NCI-H2171 treated with DMSO at 0.1 percent for 48 hours (cell line): Measurements from ENCODE around the gene SPTBN4.

Experiments
- DNase-seq: peaks from one replicate; lab custom pipeline; 2025; lab: John Stamatoyannopoulos, UW

Gene SPTBN4

DNA sequence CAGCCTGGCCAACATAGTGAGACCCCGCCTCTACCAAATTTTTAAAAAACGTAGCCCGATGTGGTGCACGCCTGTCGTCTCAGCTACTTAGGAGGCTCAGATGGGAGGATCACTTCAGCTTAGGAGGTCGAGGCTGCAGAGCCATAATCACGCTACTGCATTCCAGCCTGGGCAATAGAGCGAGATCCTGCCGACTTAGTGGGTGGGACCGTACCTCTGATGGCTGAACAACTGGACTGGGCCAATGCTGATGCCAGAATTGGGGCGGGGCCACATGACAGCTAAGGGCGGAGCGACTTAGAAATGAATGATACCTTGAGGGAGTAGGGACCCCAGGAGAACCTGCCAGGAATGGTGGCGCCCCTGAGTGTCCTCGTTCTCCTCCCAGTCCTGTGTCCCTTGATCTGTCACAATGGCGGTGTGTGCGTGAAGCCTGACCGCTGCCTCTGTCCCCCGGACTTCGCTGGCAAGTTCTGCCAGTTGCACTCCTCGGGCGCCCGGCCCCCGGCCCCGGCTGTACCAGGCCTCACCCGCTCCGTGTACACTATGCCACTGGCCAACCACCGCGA, 137.9 kb downstream of the SPTBN4 start:
- DNase-seq = peak; percentile 18

DNA sequence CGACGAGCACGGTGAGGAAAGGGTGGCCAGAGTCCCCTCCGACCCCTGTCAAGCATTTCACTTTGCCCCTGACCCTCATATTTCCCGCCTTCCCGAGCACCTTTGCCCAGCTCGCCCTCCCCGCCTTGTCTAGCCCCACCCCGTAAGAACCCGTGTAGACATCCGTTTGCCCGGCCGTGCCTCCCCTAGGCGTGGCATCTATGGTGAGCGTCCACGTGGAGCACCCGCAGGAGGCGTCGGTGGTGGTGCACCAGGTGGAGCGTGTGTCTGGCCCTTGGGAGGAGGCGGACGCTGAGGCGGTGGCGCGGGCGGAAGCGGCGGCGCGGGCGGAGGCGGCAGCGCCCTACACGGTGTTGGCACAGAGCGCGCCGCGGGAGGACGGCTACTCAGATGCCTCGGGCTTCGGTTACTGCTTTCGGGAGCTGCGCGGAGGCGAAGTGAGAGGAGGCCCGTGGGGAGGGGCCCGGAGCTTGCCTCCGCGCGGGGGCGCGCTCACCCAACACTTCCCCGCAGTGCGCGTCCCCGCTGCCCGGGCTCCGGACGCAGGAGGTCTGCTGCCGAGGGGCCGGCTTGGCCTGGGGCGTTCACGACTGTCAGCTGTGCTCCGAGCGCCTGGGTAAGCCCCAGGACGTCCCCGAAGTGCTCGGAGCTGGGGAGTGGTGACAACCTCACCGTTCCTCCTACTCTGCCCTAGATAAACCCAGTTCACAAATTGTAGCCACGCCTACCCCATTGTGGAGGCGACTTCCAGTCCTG, 138.6 kb downstream of the SPTBN4 start:
- DNase-seq = peak; percentile 77

DNA sequence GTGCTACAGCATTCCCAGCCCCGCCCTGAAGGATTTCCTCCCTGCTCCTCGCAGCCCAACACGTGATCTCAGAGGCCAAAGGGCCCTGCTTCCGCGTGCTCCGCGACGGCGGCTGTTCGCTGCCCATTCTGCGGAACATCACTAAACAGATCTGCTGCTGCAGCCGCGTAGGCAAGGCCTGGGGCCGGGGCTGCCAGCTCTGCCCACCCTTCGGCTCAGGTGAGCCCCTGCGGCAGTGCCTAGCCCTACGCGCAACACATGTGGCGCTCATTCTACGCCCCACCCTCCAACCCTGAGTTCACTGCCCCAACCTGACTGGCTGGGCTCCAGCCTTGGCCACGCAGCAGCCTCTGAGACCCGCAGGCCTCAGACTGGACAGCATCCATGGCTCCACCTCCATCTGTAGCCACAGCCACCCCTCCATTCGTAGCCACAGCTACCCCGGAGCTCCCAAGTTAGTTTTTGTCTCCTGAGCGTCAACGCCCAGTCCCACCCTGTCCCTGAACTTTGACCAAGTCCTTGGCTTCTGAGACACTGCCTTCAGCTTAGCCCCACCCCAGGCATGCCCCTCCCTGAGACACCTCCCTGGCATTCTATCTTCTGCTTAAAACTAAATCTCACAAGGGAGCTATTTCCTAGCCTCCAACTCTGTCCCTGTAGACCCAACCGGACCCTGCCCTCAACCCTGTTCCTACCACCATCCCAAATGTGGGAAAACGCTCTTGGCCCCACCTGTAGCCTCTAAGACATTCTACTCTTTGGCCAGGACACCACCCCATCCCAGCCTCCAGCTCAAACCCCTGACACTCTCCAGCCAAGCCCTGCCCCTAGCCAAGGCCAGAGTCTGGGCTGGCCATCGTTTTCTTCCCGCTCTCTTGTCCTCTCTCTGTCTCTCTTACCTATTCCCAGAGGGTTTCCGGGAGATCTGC, 140.8 kb downstream of the SPTBN4 start:
- no peak for DNase-seq

DNA sequence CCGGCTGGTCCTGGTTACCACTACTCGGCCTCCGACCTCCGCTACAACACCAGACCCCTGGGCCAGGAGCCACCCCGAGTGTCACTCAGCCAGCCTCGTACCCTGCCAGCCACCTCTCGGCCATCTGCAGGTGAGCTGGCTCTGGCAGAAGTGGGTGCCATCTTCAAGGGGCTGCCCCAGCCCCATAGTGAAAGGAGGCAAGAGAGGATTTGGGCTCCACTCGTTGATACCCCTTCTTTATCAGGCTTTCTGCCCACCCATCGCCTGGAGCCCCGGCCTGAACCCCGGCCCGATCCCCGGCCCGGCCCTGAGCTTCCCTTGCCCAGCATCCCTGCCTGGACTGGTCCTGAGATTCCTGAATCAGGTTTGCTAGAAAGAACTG, 141.4 kb downstream of the SPTBN4 start:
- no peak for DNase-seq

DNA sequence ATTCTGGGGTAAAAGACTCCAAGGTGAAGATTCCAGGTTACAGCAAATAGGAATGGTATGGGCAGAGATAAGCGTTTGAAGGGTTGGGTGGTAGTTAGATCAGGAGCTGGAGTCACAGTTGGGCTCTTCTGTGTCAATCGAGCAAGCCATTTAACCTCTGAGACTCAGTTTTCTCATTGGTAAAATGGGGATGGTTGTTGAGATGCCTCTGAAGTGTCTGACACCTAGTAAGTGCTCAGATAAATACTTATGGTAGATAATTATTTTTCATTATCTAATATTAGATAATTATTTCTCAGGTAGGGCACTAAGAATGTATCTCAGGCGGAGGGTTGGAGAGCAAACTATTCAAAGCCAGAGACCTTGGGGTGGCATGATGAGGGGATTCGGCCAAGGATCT, 142.2 kb downstream of the SPTBN4 start:
- no peak for DNase-seq

DNA sequence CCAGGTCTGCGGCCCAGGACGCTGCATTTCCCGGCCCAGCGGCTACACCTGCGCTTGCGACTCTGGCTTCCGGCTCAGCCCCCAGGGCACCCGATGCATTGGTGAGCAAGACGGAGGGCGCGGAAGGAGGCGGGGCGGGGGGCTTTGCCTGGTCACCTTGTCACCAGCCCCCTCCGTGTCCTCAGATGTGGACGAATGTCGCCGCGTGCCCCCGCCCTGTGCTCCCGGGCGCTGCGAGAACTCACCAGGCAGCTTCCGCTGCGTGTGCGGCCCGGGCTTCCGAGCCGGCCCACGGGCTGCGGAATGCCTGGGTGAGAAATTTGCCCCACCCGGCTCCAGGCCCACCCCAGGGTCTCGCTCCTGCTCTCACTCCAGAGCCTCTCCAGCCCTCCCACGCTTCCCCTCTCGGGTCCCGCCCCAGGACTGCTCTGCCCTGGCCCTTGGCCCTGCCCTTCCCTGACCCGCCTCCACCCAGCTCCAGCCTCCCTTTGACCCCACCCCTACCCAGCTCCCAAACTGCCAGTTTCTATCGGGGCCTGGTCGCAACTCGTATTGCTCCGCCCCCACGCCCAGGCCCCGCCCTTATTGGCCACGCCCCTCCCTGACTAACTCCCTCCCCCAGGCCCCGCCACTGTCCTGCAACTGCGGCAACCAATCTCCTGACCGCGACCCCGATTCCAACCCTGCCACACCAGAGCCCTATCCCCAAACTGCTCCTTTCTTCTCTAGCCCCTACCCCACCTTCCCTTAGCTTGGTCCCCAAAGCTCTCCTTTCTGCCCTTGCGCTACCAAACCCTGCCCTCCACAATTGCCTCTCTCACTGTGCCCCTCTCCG, 143.0 kb downstream of the SPTBN4 start:
- peak; percentile 27 for DNase-seq

DNA sequence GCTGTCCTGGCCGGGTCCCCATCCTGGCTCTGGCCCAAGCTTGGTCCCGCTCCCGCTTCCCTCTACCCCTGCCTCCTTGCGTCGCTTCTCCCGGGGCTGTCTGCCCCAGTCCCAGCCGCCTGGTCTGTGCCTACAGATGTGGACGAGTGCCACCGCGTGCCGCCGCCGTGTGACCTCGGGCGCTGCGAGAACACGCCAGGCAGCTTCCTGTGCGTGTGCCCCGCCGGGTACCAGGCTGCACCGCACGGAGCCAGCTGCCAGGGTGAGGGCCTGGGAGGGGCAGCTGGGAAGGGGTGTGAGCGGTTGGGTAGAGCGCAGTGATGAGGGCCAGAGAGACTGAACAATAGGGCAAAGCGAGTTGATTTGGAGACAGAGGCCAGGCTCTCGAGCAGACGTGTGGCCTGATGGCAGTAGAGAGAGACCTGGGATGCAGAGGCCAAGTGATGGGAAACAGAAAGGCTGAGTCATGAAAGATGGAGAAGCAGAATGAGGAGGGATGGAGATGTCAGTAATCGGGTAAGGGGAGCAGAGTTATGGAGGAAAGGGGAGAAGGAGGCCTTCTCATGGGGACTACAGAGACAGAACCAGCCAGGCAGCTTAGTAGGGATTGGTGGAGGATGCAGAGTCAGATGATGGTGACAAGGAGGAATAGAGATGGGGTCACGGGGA, 143.7 kb downstream of the SPTBN4 start:
- peak; percentile 9 for DNase-seq

DNA sequence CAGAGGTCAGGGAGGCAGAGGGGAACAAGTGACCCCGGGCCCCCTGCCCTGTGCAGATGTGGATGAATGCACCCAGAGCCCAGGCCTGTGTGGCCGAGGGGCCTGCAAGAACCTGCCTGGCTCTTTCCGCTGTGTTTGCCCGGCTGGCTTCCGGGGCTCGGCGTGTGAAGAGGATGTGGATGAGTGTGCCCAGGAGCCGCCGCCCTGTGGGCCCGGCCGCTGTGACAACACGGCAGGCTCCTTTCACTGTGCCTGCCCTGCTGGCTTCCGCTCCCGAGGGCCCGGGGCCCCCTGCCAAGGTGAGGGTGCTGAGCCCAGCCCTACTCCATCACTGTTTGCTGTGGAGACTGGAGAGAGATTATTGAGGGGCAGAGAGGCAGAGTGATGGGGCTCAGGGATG, 144.3 kb downstream of the SPTBN4 start:
- DNase-seq = no peak

DNA sequence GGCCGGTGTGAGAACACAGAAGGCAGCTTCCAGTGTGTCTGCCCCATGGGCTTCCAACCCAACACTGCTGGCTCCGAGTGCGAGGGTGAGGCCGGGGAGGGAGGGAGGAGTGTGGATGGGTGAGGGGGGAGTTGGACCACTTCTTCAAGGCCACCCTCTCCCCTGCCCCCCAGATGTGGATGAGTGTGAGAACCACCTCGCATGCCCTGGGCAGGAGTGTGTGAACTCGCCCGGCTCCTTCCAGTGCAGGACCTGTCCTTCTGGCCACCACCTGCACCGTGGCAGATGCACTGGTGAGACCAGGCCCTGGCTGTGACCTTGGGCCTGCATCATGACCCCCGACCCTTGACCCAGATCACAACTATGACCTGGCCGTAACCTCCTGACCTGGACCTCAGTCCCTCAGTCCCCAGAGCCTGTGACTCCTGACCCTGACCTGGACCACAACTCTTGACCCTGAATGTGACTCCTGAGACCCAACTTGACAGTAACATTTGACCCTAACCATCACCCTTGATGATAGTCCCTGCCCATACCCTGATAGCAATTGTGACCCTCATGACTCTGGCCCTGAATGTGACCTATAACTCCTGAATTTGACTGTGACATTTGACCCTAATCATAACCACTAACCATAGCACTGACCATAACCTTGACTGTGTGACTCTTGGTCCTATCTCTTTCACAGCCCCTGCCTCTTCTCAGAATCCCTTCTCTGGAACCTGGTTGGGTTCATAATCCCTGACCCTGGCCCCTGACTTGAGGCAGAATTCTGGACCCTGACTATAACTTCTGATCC, 145.3 kb downstream of the SPTBN4 start:
- DNase-seq = no peak

DNA sequence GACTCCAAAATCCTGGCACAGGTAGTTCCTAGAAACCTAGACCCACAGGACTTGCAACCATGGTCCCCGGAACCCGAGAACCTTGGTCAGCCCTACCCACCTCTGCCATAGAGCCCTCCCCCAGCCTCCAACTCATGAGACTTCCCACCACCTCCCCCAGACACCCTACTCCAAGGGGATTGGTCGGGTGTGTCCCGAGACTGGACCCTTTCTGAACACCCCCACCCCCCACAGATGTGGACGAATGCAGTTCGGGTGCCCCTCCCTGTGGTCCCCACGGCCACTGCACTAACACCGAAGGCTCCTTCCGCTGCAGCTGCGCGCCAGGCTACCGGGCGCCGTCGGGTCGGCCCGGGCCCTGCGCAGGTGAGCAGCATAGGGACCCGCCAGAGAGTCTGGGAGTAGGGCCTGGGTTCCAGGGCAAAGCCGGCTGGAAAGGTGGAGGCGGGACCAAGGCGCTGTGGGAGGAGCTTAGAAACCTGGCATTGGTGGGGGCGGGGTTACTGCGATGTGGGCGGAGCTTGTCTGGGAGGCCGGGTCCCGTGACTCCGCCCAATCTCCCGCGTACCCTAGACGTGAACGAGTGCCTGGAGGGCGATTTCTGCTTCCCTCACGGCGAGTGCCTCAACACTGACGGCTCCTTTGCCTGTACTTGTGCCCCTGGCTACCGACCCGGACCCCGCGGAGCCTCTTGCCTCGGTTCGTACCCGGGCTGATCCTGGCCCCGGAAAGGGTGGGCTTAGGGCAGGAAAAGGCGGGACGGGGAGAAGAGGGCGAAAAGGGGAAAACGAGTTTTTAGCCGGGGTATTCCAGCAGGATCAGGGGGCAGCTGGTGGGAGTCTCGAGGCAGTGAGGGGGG, 146.3 kb downstream of the SPTBN4 start:
- DNase-seq = peak; percentile 75

DNA sequence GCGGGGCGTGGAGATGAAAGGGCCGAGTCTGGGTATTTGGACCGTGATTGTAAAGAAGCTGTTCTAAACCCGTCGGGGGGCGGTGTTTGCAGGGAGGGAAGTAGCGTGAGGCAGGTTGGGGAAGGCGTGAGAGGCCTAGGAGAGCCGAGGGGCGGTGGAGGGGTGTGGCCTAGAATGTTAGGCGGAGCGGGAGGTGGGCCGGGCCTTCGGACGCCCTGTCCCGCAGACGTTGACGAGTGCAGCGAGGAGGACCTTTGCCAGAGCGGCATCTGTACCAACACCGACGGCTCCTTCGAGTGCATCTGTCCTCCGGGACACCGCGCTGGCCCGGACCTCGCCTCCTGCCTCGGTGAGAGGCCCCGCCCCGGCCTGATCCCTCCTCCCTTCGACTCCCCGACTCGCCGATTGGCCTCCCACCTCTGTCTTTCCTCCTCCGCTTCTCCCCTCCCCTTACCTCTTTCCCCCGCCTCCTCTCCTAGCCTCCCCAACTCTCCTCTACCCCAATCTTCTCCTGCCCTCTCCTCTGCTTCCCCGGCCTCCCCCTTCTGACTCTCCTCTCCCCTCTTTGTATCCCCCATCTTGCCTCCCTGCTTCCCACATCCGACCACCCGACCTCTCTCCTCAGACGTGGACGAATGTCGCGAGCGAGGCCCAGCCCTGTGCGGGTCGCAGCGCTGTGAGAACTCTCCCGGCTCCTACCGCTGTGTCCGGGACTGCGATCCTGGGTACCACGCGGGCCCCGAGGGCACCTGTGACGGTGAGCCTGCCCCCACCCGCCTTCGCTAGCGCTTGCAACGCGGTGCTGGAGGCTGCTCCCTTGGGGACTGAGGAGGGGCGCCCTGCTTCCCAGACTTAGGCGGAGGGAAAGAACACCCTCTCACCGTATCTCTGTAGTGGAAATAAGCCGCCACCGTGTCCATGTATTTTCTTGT, 147.2 kb downstream of the SPTBN4 start:
- peak; percentile 97 for DNase-seq

DNA sequence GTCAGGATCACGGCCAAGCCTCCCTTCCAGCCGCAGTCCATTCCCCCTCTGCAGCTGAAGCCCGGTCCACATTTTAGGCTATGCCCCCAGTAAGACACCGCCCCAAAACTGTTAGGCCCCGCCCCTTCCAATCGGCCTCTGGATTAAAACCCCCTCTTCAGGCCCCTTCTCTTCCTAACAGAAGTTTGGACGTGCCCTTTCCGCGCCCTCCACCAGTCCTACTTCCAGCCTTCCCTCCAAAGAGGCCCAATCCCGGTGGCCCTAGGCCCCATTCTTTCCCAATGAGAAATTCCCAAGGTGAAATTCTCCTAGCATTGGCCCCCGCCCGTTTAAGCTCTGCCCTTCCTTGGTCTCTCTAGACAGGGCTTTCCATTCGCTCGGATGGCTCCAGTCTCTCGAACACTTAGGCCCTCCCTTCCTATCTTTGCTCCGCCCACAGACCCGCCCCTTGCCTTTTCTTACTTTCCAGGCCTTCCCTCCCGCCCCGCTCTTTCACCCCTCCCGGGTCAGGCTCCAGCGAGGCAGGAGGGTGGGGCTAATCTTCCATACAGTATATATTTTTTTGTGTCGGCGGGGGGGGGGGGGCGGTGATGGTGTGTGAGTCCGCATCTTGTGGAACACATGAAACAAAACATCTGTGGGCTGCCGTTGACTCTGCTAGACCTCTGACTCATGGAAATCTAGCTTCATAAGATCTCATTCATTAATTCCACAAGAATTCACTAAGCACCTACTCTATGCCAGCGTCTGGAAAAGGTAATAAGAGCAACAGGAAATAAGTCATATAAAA, 148.0 kb downstream of the SPTBN4 start:
- DNase-seq = peak; percentile 83

DNA sequence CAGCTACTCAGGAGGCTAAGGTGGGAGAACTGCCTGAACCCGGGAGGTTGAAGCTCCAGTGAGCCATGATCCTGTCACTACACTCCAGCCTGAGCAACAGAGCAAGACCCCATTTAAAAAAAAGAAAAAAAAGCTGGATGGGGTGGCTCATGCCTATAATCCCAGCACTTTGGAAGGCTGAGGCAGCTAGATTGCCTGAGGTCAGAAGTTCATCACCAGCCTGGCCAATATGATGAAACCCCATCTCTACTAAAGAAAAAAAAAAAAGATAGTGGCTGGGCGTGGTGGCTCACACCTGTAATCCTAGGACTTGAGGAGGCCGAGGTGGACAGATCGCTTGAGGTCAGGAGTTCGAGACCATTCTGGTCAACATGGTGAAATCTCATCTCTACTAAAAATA, 149.4 kb downstream of the SPTBN4 start:
- DNase-seq = no peak

DNA sequence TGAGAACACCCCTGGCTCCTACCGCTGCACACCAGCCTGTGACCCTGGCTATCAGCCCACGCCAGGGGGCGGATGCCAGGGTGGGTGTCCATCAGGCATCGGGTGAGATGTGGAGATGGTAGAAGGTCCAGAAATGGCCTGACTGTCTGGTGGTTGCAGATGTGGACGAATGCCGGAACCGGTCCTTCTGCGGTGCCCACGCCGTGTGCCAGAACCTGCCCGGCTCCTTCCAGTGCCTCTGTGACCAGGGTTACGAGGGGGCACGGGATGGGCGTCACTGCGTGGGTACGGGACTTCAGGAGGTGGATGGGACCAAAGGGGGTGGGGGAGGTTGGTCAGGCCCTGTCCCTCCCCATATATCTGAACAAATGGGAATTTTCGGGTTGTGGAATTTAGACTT, 150.1 kb downstream of the SPTBN4 start:
- no peak for DNase-seq

DNA sequence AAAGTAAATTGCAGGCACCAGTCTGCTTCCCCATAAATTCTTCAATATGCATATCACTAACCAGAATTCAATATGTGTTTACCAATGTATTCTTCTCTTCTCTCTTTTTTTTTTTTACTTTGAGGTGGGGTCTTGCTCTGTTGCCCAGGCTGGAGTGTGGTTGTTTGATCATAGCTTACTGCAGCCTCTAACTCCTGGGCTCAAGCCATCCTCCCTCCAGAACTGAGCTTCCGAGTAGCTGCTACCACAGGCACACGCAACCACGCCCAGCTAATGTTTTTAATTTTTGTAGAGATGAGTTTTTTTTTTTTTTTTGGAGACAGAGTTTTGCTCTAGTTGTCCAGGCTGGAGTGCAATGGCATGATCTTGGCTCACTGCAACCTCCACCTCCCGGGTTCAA, 151.2 kb downstream of the SPTBN4 start:
- DNase-seq = no peak

DNA sequence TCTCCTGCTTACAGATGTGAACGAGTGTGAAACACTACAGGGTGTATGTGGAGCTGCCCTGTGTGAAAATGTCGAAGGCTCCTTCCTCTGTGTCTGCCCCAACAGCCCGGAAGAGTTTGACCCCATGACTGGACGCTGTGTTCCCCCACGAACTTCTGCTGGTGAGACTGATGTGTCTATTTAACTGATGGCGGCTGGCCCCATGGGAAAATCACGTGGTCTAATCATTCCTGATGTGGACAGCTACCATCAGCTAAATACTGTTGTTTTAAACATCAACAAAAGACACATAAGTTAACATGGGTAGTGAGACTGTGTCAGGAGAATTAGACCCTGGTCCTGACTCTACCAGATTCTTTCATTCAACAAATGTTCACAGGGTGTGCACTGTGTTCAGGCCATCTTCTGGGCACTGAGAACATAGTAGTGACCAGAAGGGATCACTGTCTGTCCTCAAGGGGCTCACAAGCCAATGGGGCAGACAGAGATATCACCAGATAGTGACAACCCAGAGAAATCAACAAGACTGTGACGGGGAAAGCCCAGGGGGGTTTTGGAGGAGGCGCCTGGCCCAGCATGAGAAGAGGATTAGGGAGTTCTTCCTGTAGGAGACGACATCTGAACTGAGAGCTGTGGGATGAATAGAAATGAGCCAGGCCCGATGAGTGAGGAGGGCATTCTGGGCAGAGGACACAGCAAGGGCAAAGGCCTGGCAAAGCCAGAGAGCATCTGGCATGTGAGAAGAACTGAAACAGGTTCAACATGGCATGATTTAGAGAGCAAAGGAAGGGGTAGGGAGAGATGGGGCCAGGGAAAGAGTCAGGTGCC, 152.7 kb downstream of the SPTBN4 start:
- DNase-seq = no peak

DNA sequence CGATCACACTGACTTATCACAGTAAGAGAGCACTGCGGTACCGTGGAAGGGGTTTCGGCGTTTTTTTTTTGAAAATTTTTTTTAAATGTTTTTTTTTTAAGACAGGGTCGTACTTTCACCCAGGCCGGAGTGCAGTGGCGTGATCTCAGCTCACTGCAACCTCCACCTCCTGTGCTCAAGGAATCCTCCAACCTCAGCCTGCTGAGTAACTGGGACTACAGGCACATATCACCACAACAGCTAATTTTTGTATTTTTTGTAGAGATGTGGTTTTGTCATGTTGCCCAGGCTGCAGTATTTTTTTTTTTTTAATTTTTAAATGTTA, 153.3 kb downstream of the SPTBN4 start:
- no peak for DNase-seq
